NCI-H2029 (cell line): Measurements from ENCODE around the gene PSG1.
"Not testable (repeated sequence)": the region's sequence is repeated elsewhere in the genome, so short reads cannot be mapped to it uniquely, and the experiment has no call there.

Experiments used
- DNase-seq: peaks from one replicate; lab custom pipeline; 2025; lab: John Stamatoyannopoulos, UW

PSG1 gene

GRCh38 chr19:42819960-42820650 lies 59.4 kb downstream of the PSG1 start:
- DNase-seq = not testable (repeated sequence)

DNA sequence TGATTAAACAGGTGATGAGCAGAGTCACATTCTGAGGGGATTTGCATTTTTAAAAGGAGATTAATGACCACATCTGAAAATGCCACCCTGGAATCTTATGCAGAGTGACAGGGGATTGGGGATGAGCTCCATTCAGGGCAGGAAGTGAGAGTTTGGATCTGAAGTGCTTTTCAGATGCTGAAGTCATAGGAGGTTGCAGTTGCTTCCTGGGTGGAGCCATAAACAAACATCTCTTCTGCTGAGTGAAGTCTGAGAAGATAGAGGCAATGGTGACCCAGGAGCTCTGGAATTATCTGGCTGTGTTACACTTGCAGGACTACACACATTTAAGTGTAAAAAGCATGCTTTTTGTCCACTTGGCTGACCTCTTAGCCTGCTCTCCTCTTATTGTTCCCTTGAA lies 62.6 kb downstream of the PSG1 start:
- no peak for DNase-seq
